Neural cell (in vitro differentiated cells): ENCODE results near the gene NAALADL1.

ENCODE experiments used
- EP300 ChIP-seq: fragments of 450-650 bp; conservative IDR thresholded peaks from 2 replicates; pipeline ENCODE4 v1.6.1; 2014; ENCODE audit warnings: antibody characterized with exemption, mild to moderate bottlenecking, moderate library complexity; ENCODE audit not compliant: poor library complexity, severe bottlenecking
- TAF1 ChIP-seq: IDR thresholded peaks from 2 replicates; pipeline ENCODE4 v1.6.1; 2012; ENCODE audit warnings: low read depth
- TF ChIP-seq, protein P1 (sequence below): fragments of 450-650 bp; IDR thresholded peaks from 2 replicates; pipeline ENCODE4 v1.5.1; 2014; ENCODE audit warnings: antibody characterized with exemption, mild to moderate bottlenecking, moderate library complexity; ENCODE audit not compliant: poor library complexity, severe bottlenecking

DNA sequence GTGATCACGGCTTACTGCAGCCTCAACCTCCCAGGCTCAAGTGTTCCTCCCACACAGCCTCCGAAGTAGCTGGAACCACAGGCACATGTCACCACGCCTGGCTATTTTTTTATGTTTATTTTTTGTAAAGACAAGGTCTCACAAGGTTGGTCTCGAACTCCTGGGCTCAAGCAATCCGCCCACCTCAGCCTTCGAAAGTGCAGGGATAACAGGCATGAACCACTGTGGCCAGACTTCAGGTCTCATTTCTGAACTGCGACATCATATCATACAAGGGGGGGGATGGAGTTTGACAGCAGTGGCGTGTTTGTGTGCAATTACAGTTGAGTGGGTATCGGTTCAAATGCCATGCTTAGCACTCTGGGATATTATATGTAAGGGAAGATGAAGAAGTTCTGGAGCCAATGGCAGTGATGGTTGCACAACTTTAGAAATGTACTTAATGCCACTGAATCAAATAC, 6.9 kb downstream of the NAALADL1 start:
- TF ChIP-seq EP300 (no peak), TAF1 (no peak)
- TF ChIP-seq, protein P1, sequence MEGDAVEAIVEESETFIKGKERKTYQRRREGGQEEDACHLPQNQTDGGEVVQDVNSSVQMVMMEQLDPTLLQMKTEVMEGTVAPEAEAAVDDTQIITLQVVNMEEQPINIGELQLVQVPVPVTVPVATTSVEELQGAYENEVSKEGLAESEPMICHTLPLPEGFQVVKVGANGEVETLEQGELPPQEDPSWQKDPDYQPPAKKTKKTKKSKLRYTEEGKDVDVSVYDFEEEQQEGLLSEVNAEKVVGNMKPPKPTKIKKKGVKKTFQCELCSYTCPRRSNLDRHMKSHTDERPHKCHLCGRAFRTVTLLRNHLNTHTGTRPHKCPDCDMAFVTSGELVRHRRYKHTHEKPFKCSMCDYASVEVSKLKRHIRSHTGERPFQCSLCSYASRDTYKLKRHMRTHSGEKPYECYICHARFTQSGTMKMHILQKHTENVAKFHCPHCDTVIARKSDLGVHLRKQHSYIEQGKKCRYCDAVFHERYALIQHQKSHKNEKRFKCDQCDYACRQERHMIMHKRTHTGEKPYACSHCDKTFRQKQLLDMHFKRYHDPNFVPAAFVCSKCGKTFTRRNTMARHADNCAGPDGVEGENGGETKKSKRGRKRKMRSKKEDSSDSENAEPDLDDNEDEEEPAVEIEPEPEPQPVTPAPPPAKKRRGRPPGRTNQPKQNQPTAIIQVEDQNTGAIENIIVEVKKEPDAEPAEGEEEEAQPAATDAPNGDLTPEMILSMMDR = no peak
